Peyer's patch (tissue), 4 donors: Measurements from ENCODE around the gene GMPR2.

Experiments used
- CTCF ChIP-seq, 6 experiments: fragments of 450-650 bp in 4 of 6; fragments of 200-600 bp in 2 of 6; sonication (generic) in 1 of 6; IDR thresholded peaks; one replicate each; pipeline ENCODE4 v1.5.1; 2017 to 2019; ENCODE audit warnings: antibody characterized with exemption in 6 of 6, mild to moderate bottlenecking in 3 of 6, moderate library complexity in 1 of 6
- POLR2A ChIP-seq, 2 donors: fragments of 450-650 bp; IDR thresholded peaks; one replicate each; pipeline ENCODE4 v1.5.1; 2017; ENCODE audit warnings: antibody characterized with exemption in 2 of 2, mild to moderate bottlenecking in 2 of 2, moderate library complexity in 2 of 2

- TF ChIP-seq CTCF (IDR thresholded peaks at IDR 0.05) (no peak), POLR2A (IDR thresholded peaks at IDR 0.05) (no peak)
Measured at GRCh38 chr14:24258548-24259265, 26.0 kb downstream of the GMPR2 start.
